Large intestine (tissue), 3 donors: Measurements from ENCODE around the gene SYNE3. TPM values are rescaled to one million over a fixed set of nuclear protein-coding genes. Genes with fewer than 3 reads are reported as not detected.

Source experiments
- DNase-seq, 2 donors: peaks; one replicate each; pipeline versions ENCODE4 v3.0.0 to v3.0.0-alpha.2; 2013
- H3K27ac ChIP-seq: one replicate; pipeline ENCODE4 v1.5.1; 2013; ENCODE audit warnings: low read length
- H3K27me3 ChIP-seq: 2 replicates; pipeline ENCODE4 v1.6.1; 2013; ENCODE audit warnings: low read length; ENCODE audit not compliant: control insufficient read depth, insufficient read depth
- H3K36me3 ChIP-seq: 2 replicates; pipeline ENCODE4 v1.6.1; 2013; ENCODE audit warnings: low read length; ENCODE audit not compliant: control insufficient read depth, insufficient read depth
- H3K4me1 ChIP-seq: one replicate; pipeline ENCODE4 v1.6.1; 2013; ENCODE audit warnings: low read length; ENCODE audit not compliant: control insufficient read depth, insufficient read depth
- H3K4me3 ChIP-seq: one replicate; pipeline ENCODE4 v1.5.1; 2013; ENCODE audit warnings: low read length
- H3K9me3 ChIP-seq: one replicate; pipeline ENCODE4 v1.6.1; 2013; ENCODE audit warnings: mild to moderate bottlenecking, low read depth, low read length, moderate library complexity; ENCODE audit not compliant: control insufficient read depth
- WGBS: methylation state at CpG from one replicate; pipeline ENCODE4 v1.1.5; 2013; ENCODE audit warnings: low lambda C conversion rate; ENCODE audit not compliant: insufficient coverage; 5-methylcytosine and 5-hydroxymethylcytosine counted together
- polyA plus RNA-seq: library from polyadenylated mRNA; unstranded; fragments of 120-200 nt; gene quantifications from one replicate; pipeline ENCODE4 v1.2.1, GENCODE V29; 2013

The SYNE3 gene
- polyA plus RNA-seq, 1 donor = 1.2 TPM

GRCh38 chr14:95504135-95505029, 12.1 kb downstream of the SYNE3 start:
- Histone ChIP-seq H3K9me3 (no peaks in the 10 kb centered on the region), H3K27me3 (no peaks in the 10 kb centered on the region), H3K4me3 (no peak overlapping the region), H3K36me3 (no peaks in the 10 kb centered on the region), H3K27ac (no peak overlapping the region), H3K4me1 (peaks cover 10% of the 10 kb centered on the region)
- DNase-seq = no peak
- WGBS = 100% methylated on average over 1 of the region's 6 CpGs

GRCh38 chr14:95503365-95504134, 12.9 kb downstream of the SYNE3 start:
- Histone ChIP-seq H3K4me1 (peaks cover 10% of the 10 kb centered on the region), H3K27ac (no peak overlapping the region), H3K4me3 (no peak overlapping the region), H3K9me3 (no peaks in the 10 kb centered on the region), H3K27me3 (no peaks in the 10 kb centered on the region), H3K36me3 (no peaks in the 10 kb centered on the region)
- no CpG with 5 or more reads among the region's 8 CpGs for WGBS
- no peak for DNase-seq

- no peaks in the 10 kb centered on the region for H3K27me3 ChIP-seq
- no peak for DNase-seq
- no peaks in the 10 kb centered on the region for H3K9me3 ChIP-seq
- H3K27ac ChIP-seq = no peak overlapping the region
- H3K4me1 ChIP-seq = peaks cover 10% of the 10 kb centered on the region
- 60% methylated on average over 1 of the region's 14 CpGs for WGBS
- no peak overlapping the region for H3K4me3 ChIP-seq
- no peaks in the 10 kb centered on the region for H3K36me3 ChIP-seq
Measured at GRCh38 chr14:95502381-95502950, 14.0 kb downstream of the SYNE3 start.

- Histone ChIP-seq H3K9me3 (no peaks in the 10 kb centered on the region), H3K4me1 (peaks cover 10% of the 10 kb centered on the region), H3K36me3 (no peaks in the 10 kb centered on the region), H3K27ac (no peak overlapping the region), H3K4me3 (no peak overlapping the region), H3K27me3 (no peaks in the 10 kb centered on the region)
- no peak for DNase-seq
- 93% methylated on average over 3 of the region's 14 CpGs for WGBS
Measured at GRCh38 chr14:95500772-95501401, 15.6 kb downstream of the SYNE3 start.

- Histone ChIP-seq H3K27me3 (no peaks in the 10 kb centered on the region), H3K9me3 (no peaks in the 10 kb centered on the region), H3K27ac (no peak overlapping the region), H3K36me3 (no peaks in the 10 kb centered on the region), H3K4me3 (no peak overlapping the region), H3K4me1 (peaks cover 10% of the 10 kb centered on the region)
- peak; percentile 51 to 69 for DNase-seq
- WGBS = no CpG with 5 or more reads among the region's 14 CpGs
Measured at GRCh38 chr14:95500201-95500681, 16.2 kb downstream of the SYNE3 start.

GRCh38 chr14:95499354-95499750, 17.1 kb downstream of the SYNE3 start:
- Histone ChIP-seq H3K4me1 (peaks cover 10% of the 10 kb centered on the region), H3K9me3 (no peaks in the 10 kb centered on the region), H3K36me3 (no peaks in the 10 kb centered on the region), H3K27me3 (no peaks in the 10 kb centered on the region), H3K27ac (no peak overlapping the region), H3K4me3 (no peak overlapping the region)
- no peak for DNase-seq
- WGBS = no CpG with 5 or more reads among the region's 1 CpG

- Histone ChIP-seq H3K27ac (no peak overlapping the region), H3K36me3 (no peaks in the 10 kb centered on the region), H3K27me3 (no peaks in the 10 kb centered on the region), H3K4me3 (no peak overlapping the region), H3K9me3 (no peaks in the 10 kb centered on the region), H3K4me1 (peaks cover 8% of the 10 kb centered on the region)
- 92% methylated on average over 2 of the region's 9 CpGs for WGBS
- DNase-seq = no peak
Measured at GRCh38 chr14:95498622-95499353, 17.7 kb downstream of the SYNE3 start.

GRCh38 chr14:95497561-95498011, 18.9 kb downstream of the SYNE3 start:
- Histone ChIP-seq H3K4me1 (peaks cover 6% of the 10 kb centered on the region), H3K9me3 (no peaks in the 10 kb centered on the region), H3K27me3 (no peaks in the 10 kb centered on the region), H3K27ac (no peak overlapping the region), H3K4me3 (no peak overlapping the region), H3K36me3 (no peaks in the 10 kb centered on the region)
- 100% methylated on average over 1 of the region's 9 CpGs for WGBS
- DNase-seq = no peak

- DNase-seq = no peak
- no peak overlapping the region for H3K4me3 ChIP-seq
- H3K36me3 ChIP-seq = no peaks in the 10 kb centered on the region
- H3K9me3 ChIP-seq = no peaks in the 10 kb centered on the region
- WGBS = no CpG with 5 or more reads among the region's 4 CpGs
- no peaks in the 10 kb centered on the region for H3K27me3 ChIP-seq
- no peak overlapping the region for H3K27ac ChIP-seq
- peaks cover 8% of the 10 kb centered on the region for H3K4me1 ChIP-seq
Measured at GRCh38 chr14:95496690-95497259, 19.7 kb downstream of the SYNE3 start.
